GM21360 (cell line): ENCODE measurements around the gene TBC1D14.
"Not testable (repeated sequence)": the region's sequence is repeated elsewhere in the genome, so short reads cannot be mapped to it uniquely, and the experiment has no call there.

Source experiments
- ATAC-seq: cut with Tn5 transposase; IDR thresholded peaks from one replicate; pipeline ENCODE4 v1.9.1; 2021; ENCODE audit warnings: mild to moderate bottlenecking, moderate library complexity; ENCODE audit not compliant: unreplicated experiment

Gene TBC1D14

DNA sequence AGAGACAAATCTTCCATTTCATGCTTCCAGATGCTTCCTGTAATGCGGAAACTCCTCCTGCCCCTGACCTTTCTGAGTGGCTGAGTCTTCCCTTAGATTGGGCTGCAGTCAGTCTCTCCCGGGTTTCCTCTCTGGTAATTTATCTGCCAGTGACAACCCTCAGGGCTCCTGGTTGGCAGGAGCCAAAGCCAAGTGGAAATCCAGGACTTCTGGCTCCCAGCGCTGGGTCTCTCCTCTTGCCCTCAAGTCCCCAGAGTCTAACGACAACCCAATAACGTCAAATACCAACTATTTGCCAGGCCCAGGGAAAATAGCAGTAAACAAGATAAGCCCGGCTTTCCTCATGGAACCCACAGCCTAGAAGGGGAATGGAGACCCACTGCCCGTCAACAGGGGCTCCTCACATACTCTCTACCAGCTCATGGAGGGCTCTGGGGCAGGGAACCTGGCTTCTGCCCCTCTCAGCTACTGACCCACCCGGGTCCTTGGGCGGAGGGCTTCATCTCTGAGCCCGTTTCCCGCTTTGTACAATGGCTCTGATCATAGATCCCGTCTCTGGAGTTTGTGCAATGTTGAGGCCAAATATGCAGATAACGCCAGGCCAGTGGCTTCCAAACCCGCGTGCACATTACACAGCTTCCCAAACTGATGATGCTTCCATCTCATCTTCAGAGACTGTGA is 1.1 kb upstream of the TBC1D14 start:
- no peak for ATAC-seq

- ATAC-seq = peak; percentile 23
These were observed 329 bp downstream of the TBC1D14 start for GRCh38 chr4:6909970-6910339.

DNA sequence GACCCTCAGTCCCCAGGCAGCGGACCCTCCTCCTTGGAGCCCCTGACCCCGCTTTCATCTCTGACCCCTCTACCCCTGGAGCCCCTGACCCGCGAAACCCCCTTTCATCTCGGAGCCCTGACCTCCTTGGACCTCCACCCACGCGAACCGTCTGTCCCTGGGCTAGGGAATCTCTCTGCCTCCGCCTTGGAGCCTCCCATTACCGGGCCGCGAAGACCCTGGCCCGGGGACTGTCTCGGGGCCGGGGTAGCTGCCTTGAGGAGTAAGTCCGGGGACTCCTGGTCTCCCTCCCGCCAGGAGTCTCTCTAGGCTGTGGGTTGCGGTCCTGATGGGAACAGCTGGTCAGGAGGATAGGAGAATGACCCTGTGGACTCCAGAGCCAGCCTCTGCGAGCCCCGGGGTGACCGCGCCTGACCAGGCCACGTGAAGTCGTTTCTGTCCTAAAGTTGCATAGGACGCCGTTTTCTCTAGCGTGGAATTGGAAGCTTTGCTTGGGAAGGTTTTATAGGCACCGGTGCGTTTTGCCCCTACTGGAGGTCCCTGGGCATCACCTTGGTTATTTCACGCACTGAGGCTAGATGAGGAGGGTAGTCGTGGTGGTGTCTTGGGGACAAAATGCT is 824 bp downstream of the TBC1D14 start:
- no peak for ATAC-seq

DNA sequence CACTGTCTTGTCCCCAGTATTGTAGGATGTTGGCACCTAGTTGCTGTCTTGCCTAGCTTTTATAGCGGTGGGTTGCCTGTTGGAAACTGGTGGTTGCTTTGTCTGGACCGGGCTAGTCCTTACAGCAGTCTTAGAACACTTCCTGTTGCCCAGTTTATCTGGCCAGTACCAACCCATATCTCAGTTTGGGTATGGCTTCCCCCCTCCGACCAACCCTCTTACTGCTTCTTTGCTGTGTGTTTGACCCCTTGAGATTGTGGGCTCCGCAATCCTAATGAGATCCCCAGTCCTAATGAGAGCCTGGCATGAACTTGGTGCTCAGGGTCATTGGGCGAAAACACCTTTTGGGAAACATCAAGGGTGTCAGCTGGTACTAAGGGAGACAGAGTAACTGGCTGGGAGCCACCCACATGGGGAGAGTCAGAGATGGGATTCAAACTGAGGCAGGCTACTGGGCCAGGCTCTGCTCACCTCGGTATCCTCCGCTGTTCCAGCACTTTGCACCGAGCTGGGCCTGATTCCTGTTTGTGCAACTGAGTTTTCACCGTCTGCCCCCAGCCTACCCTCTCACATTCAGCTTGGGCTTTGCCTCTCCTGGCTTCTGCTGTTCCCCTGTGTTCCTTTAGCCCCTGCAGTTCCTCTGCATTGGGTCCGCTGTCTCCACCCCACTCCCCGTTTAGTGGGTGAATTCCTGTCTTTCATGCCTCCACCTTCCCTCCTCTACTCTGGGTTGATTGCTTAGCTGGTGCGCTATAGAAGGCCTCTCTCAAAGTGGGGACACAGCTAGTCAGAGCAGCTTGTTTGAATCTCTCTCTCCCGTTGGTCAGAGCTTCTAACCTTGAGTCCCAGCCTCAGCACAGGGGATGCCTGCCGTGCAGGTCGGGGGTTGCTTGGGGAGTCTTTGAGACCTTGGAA is 1.6 kb downstream of the TBC1D14 start:
- no peak for ATAC-seq

DNA sequence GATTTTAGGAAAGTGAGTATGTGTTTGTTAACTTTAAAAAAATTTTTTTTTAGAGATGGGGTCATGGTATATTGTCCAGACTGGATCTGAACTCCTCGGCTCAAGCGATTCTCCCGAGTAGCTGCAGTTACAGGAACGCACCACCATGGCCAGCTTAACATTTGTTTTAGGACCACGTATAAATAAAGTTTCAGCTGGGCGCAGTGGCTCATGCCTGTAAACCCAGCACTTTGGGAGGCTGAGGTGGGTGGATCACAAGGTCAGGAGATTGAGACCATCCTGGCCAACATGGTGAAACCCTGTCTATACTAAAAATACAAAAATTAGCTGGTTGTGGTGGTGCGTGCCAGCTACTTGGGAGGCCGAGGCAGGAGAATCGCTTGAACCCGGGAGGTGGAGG is 2.3 kb downstream of the TBC1D14 start:
- not testable (repeated sequence) for ATAC-seq

GRCh38 chr4:6912441-6912840 is 2.8 kb downstream of the TBC1D14 start:
- no peak for ATAC-seq

GRCh38 chr4:6913350-6913905 is 3.8 kb downstream of the TBC1D14 start:
- ATAC-seq = no peak

DNA sequence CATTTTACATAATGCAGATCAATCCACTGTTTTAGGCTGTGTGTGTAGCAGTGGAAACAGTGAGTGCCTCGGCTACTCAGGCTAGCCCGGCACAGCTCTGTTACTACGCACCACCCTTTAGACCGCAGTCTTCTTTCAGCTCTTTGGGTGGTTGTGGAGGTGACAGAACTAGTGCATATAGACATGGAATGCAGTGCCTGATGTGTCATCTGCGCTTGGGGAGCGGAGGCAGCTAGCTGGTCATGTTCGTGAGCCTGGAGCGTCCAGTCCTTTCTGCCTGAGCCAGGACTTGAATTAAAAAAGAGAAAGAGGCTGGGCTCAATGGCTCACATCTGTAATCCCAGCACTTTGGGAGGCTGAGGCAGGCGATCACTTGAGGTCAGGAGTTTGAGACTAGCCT is 4.8 kb downstream of the TBC1D14 start:
- ATAC-seq = no peak

GRCh38 chr4:6915041-6916005 is 5.7 kb downstream of the TBC1D14 start:
- no peak for ATAC-seq

DNA sequence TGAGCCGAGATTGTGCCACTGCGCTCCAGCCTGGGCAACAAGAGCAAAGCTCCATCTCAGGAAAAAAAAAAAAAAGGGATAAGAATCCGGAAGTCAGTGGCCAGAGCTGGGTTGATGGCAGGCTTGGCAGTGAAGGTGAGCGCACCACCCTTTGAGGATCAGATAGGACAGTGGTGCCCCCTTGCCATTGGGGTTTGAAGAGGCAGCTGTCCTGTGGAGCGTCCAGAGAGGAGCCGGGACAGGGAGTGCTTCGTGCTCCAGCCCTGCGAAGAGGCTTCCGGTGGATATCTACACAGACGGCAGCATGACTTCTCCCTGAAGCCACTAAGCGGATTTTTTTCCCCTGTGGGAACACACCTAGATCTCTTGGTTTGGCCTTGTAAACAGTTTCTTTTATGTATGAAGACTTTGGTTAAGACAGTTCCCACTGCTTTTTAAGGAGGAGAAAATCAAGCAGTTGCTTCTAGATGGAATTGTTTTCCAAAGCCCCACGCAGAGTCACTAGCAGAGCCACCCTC is 6.5 kb downstream of the TBC1D14 start:
- ATAC-seq = no peak

DNA sequence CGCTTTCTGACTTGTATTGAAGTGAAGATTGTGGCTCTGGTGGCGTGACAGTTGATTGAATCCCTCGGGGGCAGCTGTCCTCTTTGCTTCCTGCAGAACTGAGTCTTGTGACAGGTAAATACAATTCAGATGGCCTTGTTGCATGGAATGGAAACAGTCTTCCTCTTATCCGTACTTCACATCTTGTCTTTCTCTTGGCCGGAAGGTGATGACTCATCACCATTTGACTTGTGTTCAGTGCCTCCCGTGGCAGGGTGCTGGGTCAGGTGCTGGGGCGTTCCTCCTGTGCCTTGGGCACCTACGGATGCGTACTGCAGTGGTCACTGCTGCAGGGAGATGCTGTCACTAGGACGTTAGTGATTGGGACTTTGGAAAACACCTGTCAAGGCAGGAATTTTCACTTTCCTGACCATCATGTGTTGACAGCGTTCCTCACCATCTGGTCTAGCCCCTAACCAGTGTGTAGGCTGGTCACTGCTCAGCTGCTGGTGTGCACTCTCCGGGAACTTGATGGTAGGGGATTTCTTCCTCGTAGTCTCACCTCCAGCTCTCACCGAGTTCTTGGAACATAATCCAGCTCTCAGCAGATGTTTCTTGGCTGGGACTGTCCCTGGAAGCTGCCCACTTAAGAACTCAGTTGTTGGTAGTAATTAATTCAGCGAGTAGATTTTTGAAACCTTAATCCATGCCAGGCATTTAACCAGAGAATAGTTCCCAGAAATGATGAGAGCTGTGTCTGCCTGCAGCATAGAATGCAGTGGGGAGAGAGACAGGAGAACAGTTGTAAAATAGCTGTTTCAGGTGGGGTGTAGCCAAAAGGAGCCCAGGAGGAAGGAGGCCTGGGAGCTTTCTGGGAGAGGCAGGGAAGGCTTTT is 7.2 kb downstream of the TBC1D14 start:
- ATAC-seq = no peak

GRCh38 chr4:6917461-6918271 is 8.0 kb downstream of the TBC1D14 start:
- ATAC-seq = no peak

DNA sequence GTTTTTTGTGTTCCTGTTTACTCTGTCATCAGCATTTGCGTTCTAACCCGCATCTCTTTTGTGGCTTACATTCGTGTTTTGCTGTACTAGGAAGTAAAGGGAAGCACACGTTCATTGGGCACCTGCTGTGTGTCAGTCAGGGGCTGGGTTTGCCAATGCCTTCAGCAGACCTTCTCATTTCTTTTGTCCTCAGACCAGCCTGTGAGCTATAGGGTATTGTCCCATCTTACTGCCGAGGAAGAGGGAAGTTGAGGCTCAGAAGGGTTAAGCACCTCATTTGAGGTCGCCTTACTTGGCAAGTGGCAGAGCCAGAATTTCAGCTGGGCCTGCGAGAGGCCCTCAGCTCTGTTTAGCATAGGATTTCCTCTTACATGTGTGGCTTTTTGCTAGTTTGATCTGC is 8.7 kb downstream of the TBC1D14 start:
- no peak for ATAC-seq

DNA sequence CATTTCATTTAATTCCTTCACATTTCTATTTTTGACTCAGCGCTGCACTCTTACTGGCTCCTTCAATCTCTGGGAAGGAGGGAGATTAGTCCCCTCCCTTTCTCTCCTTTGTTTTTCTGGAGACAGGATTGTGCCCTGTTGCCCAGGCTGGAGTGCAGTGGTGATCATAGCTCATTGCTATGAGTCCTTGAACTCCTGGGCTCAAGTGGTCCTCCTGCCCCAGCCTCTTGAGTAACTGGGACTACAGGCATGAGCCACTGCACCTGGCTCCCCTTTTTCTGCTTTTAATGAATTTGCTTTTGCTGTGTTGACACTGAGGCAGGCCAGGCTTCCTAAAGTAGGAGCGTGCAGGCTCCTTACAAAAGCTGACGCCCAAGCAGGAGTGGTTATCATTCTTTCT is 10.5 kb downstream of the TBC1D14 start:
- no peak for ATAC-seq

GRCh38 chr4:6923507-6923906 is 13.9 kb downstream of the TBC1D14 start:
- no peak for ATAC-seq

- no peak for ATAC-seq
These were observed 14.7 kb downstream of the TBC1D14 start for GRCh38 chr4:6924361-6924779.

- ATAC-seq = no peak
These were observed 15.8 kb downstream of the TBC1D14 start for GRCh38 chr4:6925357-6925836.

- no peak for ATAC-seq
These were observed 16.5 kb downstream of the TBC1D14 start for GRCh38 chr4:6926081-6926480.
